ENCODE results near the gene ZNF516. TPM values are rescaled to one million over a fixed set of nuclear protein-coding genes. Genes with fewer than 3 reads are reported as not detected.

The ZNF516 gene
- polyA plus RNA-seq, 3 donors = 5.0 to 41.9 (median 8.6) TPM

DNA sequence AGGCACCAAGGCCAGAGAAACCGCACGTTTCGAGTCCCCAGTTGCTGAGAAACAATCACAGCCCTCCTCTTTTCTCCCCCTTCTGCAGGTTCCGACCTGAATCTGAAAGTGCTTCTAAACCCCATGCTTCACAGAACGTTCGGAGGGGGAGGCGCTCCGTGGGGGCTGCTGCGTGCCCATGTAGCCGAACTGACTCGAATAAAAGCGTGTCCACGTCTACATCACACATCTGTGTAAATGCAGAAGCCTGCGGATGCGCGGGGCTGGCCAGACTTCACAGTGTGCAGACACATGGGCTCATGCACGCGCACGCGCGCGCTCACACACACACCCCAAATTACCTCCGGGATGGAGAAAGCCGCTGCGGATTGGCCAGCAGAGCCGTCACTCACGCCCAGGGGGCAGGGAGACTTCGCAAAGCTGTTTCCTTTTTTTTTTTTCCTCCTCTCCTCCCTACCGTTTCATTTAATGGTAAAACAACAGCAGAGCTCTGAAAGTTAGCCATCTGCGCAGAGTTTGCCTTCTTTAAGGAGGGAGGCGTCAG, 2.3 kb downstream of the ZNF516 start:
- Histone ChIP-seq H3K27ac (ENCODE audit: low read depth in 1 of 2, low read length in 2 of 2) (peak overlapping the region; percentile 82 to 94), H3K9ac (ENCODE audit: insufficient read depth, low read length, poor library complexity, severe bottlenecking) (peak overlapping the region; percentile 81), H3K4me2 (replicated peaks; ENCODE audit: extremely low read depth, low read length, poor library complexity, severe bottlenecking) (peak overlapping the region; percentile 98), H3K9me3 (replicated peaks in 1 of 2; ENCODE audit: control insufficient read depth in 1 of 2, insufficient read depth in 1 of 2, low read length in 2 of 2) (no peaks in the 10 kb centered on the region), H3K4me3 (replicated peaks in 1 of 3; ENCODE audit: low read depth in 2 of 3, low read length in 3 of 3) (peak overlapping the region; percentile 85 to 99 (median 98)), H2AFZ (ENCODE audit: insufficient read depth, low read depth, low read length, poor library complexity, severe bottlenecking) (no peak overlapping the region), H4K20me1 (ENCODE audit: insufficient read depth, low read length) (peaks cover 40% of the 10 kb centered on the region), H3K36me3 (replicated peaks in 1 of 2; ENCODE audit: control insufficient read depth in 1 of 2, insufficient read depth in 2 of 2, low read length in 2 of 2) (no peaks in the 10 kb centered on the region), H3K79me2 (ENCODE audit: insufficient read depth, low read length) (peaks cover 81% of the 10 kb centered on the region), H3K4me1 (ENCODE audit: control insufficient read depth in 1 of 2, insufficient read depth in 2 of 2, low read length in 2 of 2) (peaks cover 44 to 57% of the 10 kb centered on the region in 2 donors), H3K27me3 (ENCODE audit: control insufficient read depth in 2 of 2, insufficient read depth in 2 of 2, low read length in 2 of 2) (no peaks in the 10 kb centered on the region)
- intact Hi-C loops (cut with micrococcal nuclease) = loop anchor here (5.0 to 10.0 kb wide), 3 partner anchors 35 to 620 kb away; no protein-coding TSS in a partner anchor
- H3K9me3 Mint-ChIP-seq = peaks cover 0 to 2% (median 0%) of the 10 kb centered on the region in 7 donors
- TF ChIP-seq CTCF (IDR thresholded peaks at IDR 0.05) = no peak
- H3K36me3 Mint-ChIP-seq = no peaks in the 10 kb centered on the region
- H3K27me3 Mint-ChIP-seq (ENCODE audit: low read depth in 3 of 3) = no peaks in the 10 kb centered on the region
- WGBS (ENCODE audit: insufficient coverage) = under 1% methylated on average over 27 of the region's 31 CpGs
- H3K4me1 Mint-ChIP-seq = peaks cover 50% of the 10 kb centered on the region
- H3K27ac Mint-ChIP-seq = peak overlapping the region; percentile 85 to 96 (median 92)
- peak; percentile 98 to 99 (median 99) for DNase-seq
- H3K4me3 Mint-ChIP-seq = peak overlapping the region; percentile 88 to 93

GRCh38 chr18:76491776-76492668, 3.0 kb downstream of the ZNF516 start:
- peaks cover 47% of the 10 kb centered on the region for H4K20me1 ChIP-seq (ENCODE audit: insufficient read depth, low read length)
- peak in 1 of 3 donors; percentile 50 for DNase-seq
- peaks cover 81% of the 10 kb centered on the region for H3K79me2 ChIP-seq (ENCODE audit: insufficient read depth, low read length)
- under 1% methylated on average over 65 of the region's 70 CpGs for WGBS (ENCODE audit: insufficient coverage)
- H3K9me3 Mint-ChIP-seq = peaks cover 0 to 2% (median 0%) of the 10 kb centered on the region in 7 donors
- no peaks in the 10 kb centered on the region for H3K9me3 ChIP-seq (replicated peaks in 1 of 2; ENCODE audit: control insufficient read depth in 1 of 2, insufficient read depth in 1 of 2, low read length in 2 of 2)
- no peaks in the 10 kb centered on the region for H3K27me3 ChIP-seq (ENCODE audit: control insufficient read depth in 2 of 2, insufficient read depth in 2 of 2, low read length in 2 of 2)
- H3K36me3 Mint-ChIP-seq = no peaks in the 10 kb centered on the region
- peak overlapping the region; percentile 85 to 96 (median 92) for H3K27ac Mint-ChIP-seq
- H3K27me3 Mint-ChIP-seq (ENCODE audit: low read depth in 3 of 3) = no peaks in the 10 kb centered on the region
- H3K4me3 Mint-ChIP-seq = peak overlapping the region; percentile 88 to 93
- no peaks in the 10 kb centered on the region for H3K36me3 ChIP-seq (replicated peaks in 1 of 2; ENCODE audit: control insufficient read depth in 1 of 2, insufficient read depth in 2 of 2, low read length in 2 of 2)
- H3K9ac ChIP-seq (ENCODE audit: insufficient read depth, low read length, poor library complexity, severe bottlenecking) = peak overlapping the region; percentile 81
- no peak for TF ChIP-seq CTCF (IDR thresholded peaks at IDR 0.05)
- intact Hi-C loops (cut with micrococcal nuclease) = loop anchor here (5.0 to 10.0 kb wide), 3 partner anchors 35 to 620 kb away; no protein-coding TSS in a partner anchor
- H3K4me2 ChIP-seq (replicated peaks; ENCODE audit: extremely low read depth, low read length, poor library complexity, severe bottlenecking) = peak overlapping the region; percentile 98
- peak overlapping the region; percentile 85 to 99 (median 98) for H3K4me3 ChIP-seq (replicated peaks in 1 of 3; ENCODE audit: low read depth in 2 of 3, low read length in 3 of 3)
- peaks cover 48% of the 10 kb centered on the region for H3K4me1 Mint-ChIP-seq
- H3K4me1 ChIP-seq (ENCODE audit: control insufficient read depth in 1 of 2, insufficient read depth in 2 of 2, low read length in 2 of 2) = peaks cover 43 to 57% of the 10 kb centered on the region in 2 donors
- H3K27ac ChIP-seq (ENCODE audit: low read depth in 1 of 2, low read length in 2 of 2) = peak overlapping the region; percentile 82 to 94
- H2AFZ ChIP-seq (ENCODE audit: insufficient read depth, low read depth, low read length, poor library complexity, severe bottlenecking) = no peak overlapping the region
